Ishikawa (cell line): Measurements from ENCODE around the gene CYP2C18.

ENCODE experiments used
- CEBPB ChIP-seq: IDR thresholded peaks from 2 replicates; pipeline ENCODE4 v1.6.1; 2012
- CREB1 ChIP-seq: IDR thresholded peaks from 2 replicates; pipeline ENCODE4 v1.6.1; 2012; ENCODE audit warnings: low read depth
- EGR1 ChIP-seq: IDR thresholded peaks from 2 replicates; pipeline ENCODE4 v1.6.1; 2012
- EP300 ChIP-seq: IDR thresholded peaks from 2 replicates; pipeline ENCODE4 v1.6.1; 2012; ENCODE audit warnings: borderline replicate concordance
- FOXM1 ChIP-seq: IDR thresholded peaks from 2 replicates; pipeline ENCODE4 v1.6.1; 2012; ENCODE audit warnings: low read depth, borderline replicate concordance
- NFIC ChIP-seq: IDR thresholded peaks from 2 replicates; pipeline ENCODE4 v1.6.1; 2012
- RAD21 ChIP-seq: IDR thresholded peaks from 2 replicates; pipeline ENCODE4 v1.6.1; 2012; ENCODE audit warnings: low read depth
- TAF1 ChIP-seq: IDR thresholded peaks from 2 replicates; pipeline ENCODE4 v1.6.1; 2012; ENCODE audit warnings: low read depth, mild to moderate bottlenecking
- TCF12 ChIP-seq: IDR thresholded peaks from 2 replicates; pipeline ENCODE4 v1.6.1; 2012; ENCODE audit warnings: low read depth
- TEAD4 ChIP-seq: IDR thresholded peaks from 2 replicates; pipeline ENCODE4 v1.6.1; 2012
- YY1 ChIP-seq: IDR thresholded peaks from 2 replicates; pipeline ENCODE4 v1.6.1; 2012; ENCODE audit warnings: low read depth
- TF ChIP-seq, protein P1 (sequence below): IDR thresholded peaks from 2 replicates; pipeline ENCODE4 v1.6.1; 2012
- TF ChIP-seq, protein P2 (sequence below): IDR thresholded peaks from 2 replicates; pipeline ENCODE4 v1.6.1; 2012; ENCODE audit warnings: low read depth, mild to moderate bottlenecking
- TF ChIP-seq, protein P3 (sequence below): IDR thresholded peaks from 2 replicates; pipeline ENCODE4 v1.6.1; 2012

DNA sequence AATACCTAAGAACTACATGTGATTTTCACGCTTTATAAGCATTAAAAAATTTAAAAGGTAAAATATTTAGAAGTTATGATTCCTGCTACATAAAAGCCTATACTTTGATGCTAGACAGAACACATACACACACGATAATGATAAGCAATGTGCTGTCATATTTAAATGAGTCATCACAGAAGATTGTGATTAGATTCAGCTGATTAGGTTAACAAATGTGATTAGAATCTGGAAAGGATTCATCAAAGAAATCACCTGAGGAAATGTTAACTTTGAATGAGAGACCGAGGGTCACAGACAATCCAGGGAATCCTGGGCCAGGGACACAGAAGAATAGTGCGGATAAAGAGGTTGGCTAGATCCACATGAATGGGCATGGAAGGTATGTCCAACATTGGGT is 42.0 kb upstream of the CYP2C18 start:
- TF ChIP-seq, protein P1, sequence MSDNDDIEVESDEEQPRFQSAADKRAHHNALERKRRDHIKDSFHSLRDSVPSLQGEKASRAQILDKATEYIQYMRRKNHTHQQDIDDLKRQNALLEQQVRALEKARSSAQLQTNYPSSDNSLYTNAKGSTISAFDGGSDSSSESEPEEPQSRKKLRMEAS = no peak
- TF ChIP-seq TCF12 = no peak
- no peak for TF ChIP-seq EP300
- no peak for TF ChIP-seq CEBPB
- no peak for TF ChIP-seq TAF1
- TF ChIP-seq, protein P2, sequence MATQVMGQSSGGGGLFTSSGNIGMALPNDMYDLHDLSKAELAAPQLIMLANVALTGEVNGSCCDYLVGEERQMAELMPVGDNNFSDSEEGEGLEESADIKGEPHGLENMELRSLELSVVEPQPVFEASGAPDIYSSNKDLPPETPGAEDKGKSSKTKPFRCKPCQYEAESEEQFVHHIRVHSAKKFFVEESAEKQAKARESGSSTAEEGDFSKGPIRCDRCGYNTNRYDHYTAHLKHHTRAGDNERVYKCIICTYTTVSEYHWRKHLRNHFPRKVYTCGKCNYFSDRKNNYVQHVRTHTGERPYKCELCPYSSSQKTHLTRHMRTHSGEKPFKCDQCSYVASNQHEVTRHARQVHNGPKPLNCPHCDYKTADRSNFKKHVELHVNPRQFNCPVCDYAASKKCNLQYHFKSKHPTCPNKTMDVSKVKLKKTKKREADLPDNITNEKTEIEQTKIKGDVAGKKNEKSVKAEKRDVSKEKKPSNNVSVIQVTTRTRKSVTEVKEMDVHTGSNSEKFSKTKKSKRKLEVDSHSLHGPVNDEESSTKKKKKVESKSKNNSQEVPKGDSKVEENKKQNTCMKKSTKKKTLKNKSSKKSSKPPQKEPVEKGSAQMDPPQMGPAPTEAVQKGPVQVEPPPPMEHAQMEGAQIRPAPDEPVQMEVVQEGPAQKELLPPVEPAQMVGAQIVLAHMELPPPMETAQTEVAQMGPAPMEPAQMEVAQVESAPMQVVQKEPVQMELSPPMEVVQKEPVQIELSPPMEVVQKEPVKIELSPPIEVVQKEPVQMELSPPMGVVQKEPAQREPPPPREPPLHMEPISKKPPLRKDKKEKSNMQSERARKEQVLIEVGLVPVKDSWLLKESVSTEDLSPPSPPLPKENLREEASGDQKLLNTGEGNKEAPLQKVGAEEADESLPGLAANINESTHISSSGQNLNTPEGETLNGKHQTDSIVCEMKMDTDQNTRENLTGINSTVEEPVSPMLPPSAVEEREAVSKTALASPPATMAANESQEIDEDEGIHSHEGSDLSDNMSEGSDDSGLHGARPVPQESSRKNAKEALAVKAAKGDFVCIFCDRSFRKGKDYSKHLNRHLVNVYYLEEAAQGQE = no peak
- TF ChIP-seq FOXM1 = no peak
- TF ChIP-seq, protein P3, sequence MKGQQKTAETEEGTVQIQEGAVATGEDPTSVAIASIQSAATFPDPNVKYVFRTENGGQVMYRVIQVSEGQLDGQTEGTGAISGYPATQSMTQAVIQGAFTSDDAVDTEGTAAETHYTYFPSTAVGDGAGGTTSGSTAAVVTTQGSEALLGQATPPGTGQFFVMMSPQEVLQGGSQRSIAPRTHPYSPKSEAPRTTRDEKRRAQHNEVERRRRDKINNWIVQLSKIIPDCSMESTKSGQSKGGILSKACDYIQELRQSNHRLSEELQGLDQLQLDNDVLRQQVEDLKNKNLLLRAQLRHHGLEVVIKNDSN = no peak
- no peak for TF ChIP-seq CREB1
- no peak for TF ChIP-seq YY1
- no peak for TF ChIP-seq RAD21
- TF ChIP-seq TEAD4 = no peak
- TF ChIP-seq NFIC = no peak
- no peak for TF ChIP-seq EGR1
